Measurements from ENCODE around the gene GJA4.

Gene GJA4

GRCh38 chr1:34792868-34793727 lies at the start of gene GJA4:
GJA4 (plus strand) TSS chr1:34792999; CDS start chr1:34794214, 1,215 bp downstream.
- TF ChIP-seq CTCF (IDR thresholded peaks at IDR 0.05; ENCODE audit: control insufficient read depth, extremely low read depth, insufficient read depth) = no peak
- no peak within 1 kb of the TSS for H3K4me3 ChIP-seq (ENCODE audit: low read depth, low read length)
- no peak for DNase-seq (ENCODE audit: low read depth)

GRCh38 chr1:34743775-34744174 lies 49.0 kb upstream of the GJA4 start:
- no peak for TF ChIP-seq CTCF (IDR thresholded peaks at IDR 0.05; ENCODE audit: control insufficient read depth, extremely low read depth, insufficient read depth)
- H3K4me3 ChIP-seq (ENCODE audit: low read depth, low read length) = no peak overlapping the region
- DNase-seq (ENCODE audit: low read depth) = no peak

- no peak for TF ChIP-seq CTCF (IDR thresholded peaks at IDR 0.05; ENCODE audit: control insufficient read depth, extremely low read depth, insufficient read depth)
- H3K4me3 ChIP-seq (ENCODE audit: low read depth, low read length) = no peak overlapping the region
- DNase-seq (ENCODE audit: low read depth) = no peak
Measured at GRCh38 chr1:34744851-34745250, 47.9 kb upstream of the GJA4 start.

- DNase-seq (ENCODE audit: low read depth) = no peak
- no peak overlapping the region for H3K4me3 ChIP-seq (ENCODE audit: low read depth, low read length)
- TF ChIP-seq CTCF (IDR thresholded peaks at IDR 0.05; ENCODE audit: control insufficient read depth, extremely low read depth, insufficient read depth) = no peak
Measured at GRCh38 chr1:34745666-34746065, 47.1 kb upstream of the GJA4 start.

- H3K4me3 ChIP-seq (ENCODE audit: low read depth, low read length) = no peak overlapping the region
- DNase-seq (ENCODE audit: low read depth) = no peak
- no peak for TF ChIP-seq CTCF (IDR thresholded peaks at IDR 0.05; ENCODE audit: control insufficient read depth, extremely low read depth, insufficient read depth)
Measured at GRCh38 chr1:34746101-34746500, 46.7 kb upstream of the GJA4 start.

GRCh38 chr1:34746785-34747637 lies 45.8 kb upstream of the GJA4 start:
- TF ChIP-seq CTCF (IDR thresholded peaks at IDR 0.05; ENCODE audit: control insufficient read depth, extremely low read depth, insufficient read depth) = no peak
- H3K4me3 ChIP-seq (ENCODE audit: low read depth, low read length) = no peak overlapping the region
- no peak for DNase-seq (ENCODE audit: low read depth)
